Activated CD4-positive, alpha-beta memory T cell treated with anti-CD3 and anti-CD28 coated beads, Interleukin-2, amount 10 ng/mL, durations not matched to agents 7 days and 5 days (primary cell): ENCODE data around the gene GULP1. TPM values are rescaled to one million over a fixed set of nuclear protein-coding genes. Genes with fewer than 3 reads are reported as not detected.

Experiments used
- CTCF ChIA-PET: fragments of 350-600 bp; sonication (Branson Sonifier 250); formaldehyde crosslinking; loops from one replicate; lab custom pipeline; 2021; ENCODE audit warnings: antibody characterized with exemption, inconsistent platforms; lab: Charles Lee
- POLR2A ChIA-PET: fragments of 350-600 bp; sonication (Branson Sonifier 250); formaldehyde crosslinking; loops from one replicate; lab custom pipeline; 2021; ENCODE audit warnings: antibody characterized with exemption; lab: Charles Lee
- DNase-seq: peaks from one replicate; pipeline ENCODE4 v3.0.0-alpha.2; 2020
- H3K27ac Mint-ChIP-seq: one replicate; pipeline ENCODE4 v1.8.0; 2021; ENCODE audit warnings: mild to moderate bottlenecking, mixed read lengths
- H3K27me3 Mint-ChIP-seq: one replicate; pipeline ENCODE4 v1.8.0; 2021; ENCODE audit warnings: mixed read lengths
- H3K36me3 Mint-ChIP-seq: one replicate; pipeline ENCODE4 v1.8.0; 2021; ENCODE audit warnings: low read depth, mixed read lengths
- H3K4me1 Mint-ChIP-seq: one replicate; pipeline ENCODE4 v1.8.0; 2021; ENCODE audit warnings: mixed read lengths
- H3K4me3 Mint-ChIP-seq: one replicate; pipeline ENCODE4 v1.8.0; 2021; ENCODE audit warnings: mild to moderate bottlenecking, mixed read lengths
- H3K9me3 Mint-ChIP-seq: one replicate; pipeline ENCODE4 v1.8.0; 2021; ENCODE audit warnings: mixed read lengths
- total RNA-seq, 2 experiments: library from RNA; stranded (reverse); gene quantifications; one replicate each; pipeline ENCODE4 v1.2.3, GENCODE V29; 2021

GULP1 gene, protein sequence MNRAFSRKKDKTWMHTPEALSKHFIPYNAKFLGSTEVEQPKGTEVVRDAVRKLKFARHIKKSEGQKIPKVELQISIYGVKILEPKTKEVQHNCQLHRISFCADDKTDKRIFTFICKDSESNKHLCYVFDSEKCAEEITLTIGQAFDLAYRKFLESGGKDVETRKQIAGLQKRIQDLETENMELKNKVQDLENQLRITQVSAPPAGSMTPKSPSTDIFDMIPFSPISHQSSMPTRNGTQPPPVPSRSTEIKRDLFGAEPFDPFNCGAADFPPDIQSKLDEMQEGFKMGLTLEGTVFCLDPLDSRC
- total RNA-seq = not detected

- H3K27ac Mint-ChIP-seq = no peak within 1 kb of the TSS
- POLR2A ChIA-PET = no interaction called here
- no peak within 1 kb of the TSS for H3K4me3 Mint-ChIP-seq
- DNase-seq = no peak
- CTCF ChIA-PET = no interaction called here
- H3K36me3 Mint-ChIP-seq = no peaks in the 10 kb centered on the region
- H3K27me3 Mint-ChIP-seq = peaks cover 31% of the 10 kb centered on the region
- no peaks in the 10 kb centered on the region for H3K9me3 Mint-ChIP-seq
- H3K4me1 Mint-ChIP-seq = peaks cover 4% of the 10 kb centered on the region
Observed at GRCh38 chr2:188291617-188292347, at the start of gene GULP1. Gene GULP1 (plus strand): TSS chr2:188291874. CDS start chr2:188477703, 185,829 bp downstream.

DNA sequence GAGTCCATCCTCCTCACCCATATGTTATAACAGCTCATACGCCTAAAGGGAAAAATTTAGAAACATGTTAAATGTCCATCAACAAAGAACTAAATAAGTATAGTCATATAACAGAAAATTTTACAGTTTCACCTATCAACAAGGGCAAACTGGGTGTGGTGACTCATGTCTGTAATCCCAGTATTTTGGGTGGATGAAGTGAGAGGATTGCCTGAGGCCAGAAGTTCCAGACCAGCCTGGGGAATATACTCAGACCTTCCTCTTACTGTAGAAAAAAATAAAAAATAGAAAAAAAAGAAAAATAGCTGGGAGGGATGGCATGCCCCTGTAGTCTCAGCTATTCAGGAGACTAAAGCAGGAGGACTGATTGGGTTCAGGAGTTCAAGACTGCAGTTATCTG lies 48.3 kb upstream of the GULP1 start:
- no peaks in the 10 kb centered on the region for H3K27me3 Mint-ChIP-seq
- H3K27ac Mint-ChIP-seq = no peak overlapping the region
- H3K4me1 Mint-ChIP-seq = no peaks in the 10 kb centered on the region
- DNase-seq = no peak
- CTCF ChIA-PET = no interaction called here
- POLR2A ChIA-PET = no interaction called here
- H3K4me3 Mint-ChIP-seq = no peak overlapping the region
- H3K9me3 Mint-ChIP-seq = peaks cover 2% of the 10 kb centered on the region
- H3K36me3 Mint-ChIP-seq = no peaks in the 10 kb centered on the region

DNA sequence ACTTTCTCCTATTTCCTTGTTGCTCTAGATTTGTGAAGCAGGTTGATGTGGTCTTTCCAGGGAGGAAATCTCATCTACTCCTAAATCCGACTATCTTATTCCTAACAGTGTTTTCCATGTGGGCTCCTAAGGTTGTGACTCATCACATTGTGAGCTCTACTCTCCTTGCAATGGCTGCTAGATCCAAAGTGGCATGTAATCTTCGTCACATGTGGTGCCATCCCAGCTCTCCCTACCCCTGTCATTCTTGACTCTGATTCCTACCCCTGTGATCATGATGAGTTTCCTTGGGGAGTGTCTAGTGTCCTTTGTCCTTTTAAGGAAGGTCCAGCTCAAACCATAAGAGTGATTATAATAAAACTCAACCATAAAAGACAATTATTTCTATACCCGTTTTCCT lies 47.3 kb upstream of the GULP1 start:
- ChIA-PET CTCF (no interaction called here), POLR2A (no interaction called here)
- H3K36me3 Mint-ChIP-seq = no peaks in the 10 kb centered on the region
- no peak for DNase-seq
- no peaks in the 10 kb centered on the region for H3K9me3 Mint-ChIP-seq
- no peaks in the 10 kb centered on the region for H3K27me3 Mint-ChIP-seq
- no peak overlapping the region for H3K27ac Mint-ChIP-seq
- H3K4me1 Mint-ChIP-seq = no peaks in the 10 kb centered on the region
- no peak overlapping the region for H3K4me3 Mint-ChIP-seq

DNA sequence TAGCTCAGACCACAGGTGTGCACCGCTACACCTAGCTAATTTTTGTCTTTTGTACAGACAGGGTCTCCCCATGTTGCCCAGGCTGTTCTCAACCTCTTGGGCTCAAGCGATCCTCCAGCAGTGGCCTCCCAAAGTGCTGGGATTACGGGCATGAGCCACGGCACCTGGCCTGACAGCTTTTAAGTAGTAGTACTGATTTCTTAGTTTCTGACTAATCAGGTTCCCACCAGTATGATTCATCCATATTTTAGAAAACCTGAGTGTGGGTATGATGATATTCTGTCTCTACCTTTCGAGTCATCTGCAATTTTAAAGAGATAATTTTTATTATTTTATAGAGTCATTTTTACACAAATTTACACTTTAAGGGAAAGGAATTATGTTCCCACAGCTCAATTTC lies 46.4 kb upstream of the GULP1 start:
- ChIA-PET POLR2A (no interaction called here), CTCF (interaction anchor here (0.5 kb wide), 1 partner anchor 1378 kb away, joined by 5 read pairs; no protein-coding TSS in a partner anchor)
- DNase-seq = no peak
- Mint-ChIP-seq H3K4me3 (no peak overlapping the region), H3K9me3 (no peaks in the 10 kb centered on the region), H3K27me3 (no peaks in the 10 kb centered on the region), H3K27ac (no peak overlapping the region), H3K36me3 (no peaks in the 10 kb centered on the region), H3K4me1 (no peaks in the 10 kb centered on the region)

- no peaks in the 10 kb centered on the region for H3K36me3 Mint-ChIP-seq
- H3K27me3 Mint-ChIP-seq = no peaks in the 10 kb centered on the region
- no peak overlapping the region for H3K4me3 Mint-ChIP-seq
- no peak for DNase-seq
- H3K9me3 Mint-ChIP-seq = peaks cover 4% of the 10 kb centered on the region
- ChIA-PET POLR2A (no interaction called here), CTCF (no interaction called here)
- H3K4me1 Mint-ChIP-seq = no peaks in the 10 kb centered on the region
- no peak overlapping the region for H3K27ac Mint-ChIP-seq
Observed at GRCh38 chr2:188248513-188248912, 43.2 kb upstream of the GULP1 start.

DNA sequence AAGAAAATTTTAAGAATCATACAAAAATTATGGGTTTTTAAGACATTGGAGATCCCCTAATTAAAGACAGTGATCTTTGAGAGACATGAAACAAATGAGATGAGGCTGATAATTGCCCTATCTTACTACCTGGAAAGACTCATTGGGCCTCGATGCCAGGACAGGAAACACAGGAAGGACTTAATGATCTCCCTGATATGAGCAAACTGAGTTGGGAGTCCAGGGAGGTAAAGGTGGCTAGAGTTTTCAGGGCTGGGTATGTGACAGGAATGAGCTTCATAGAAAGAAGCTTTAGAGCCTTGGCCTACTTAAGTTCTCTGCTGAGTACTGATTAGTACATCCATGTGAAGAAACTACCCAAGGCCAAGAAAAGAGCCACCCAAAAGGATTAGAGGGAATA lies 40.6 kb upstream of the GULP1 start:
- POLR2A ChIA-PET = no interaction called here
- no peak overlapping the region for H3K4me3 Mint-ChIP-seq
- H3K36me3 Mint-ChIP-seq = no peaks in the 10 kb centered on the region
- DNase-seq = no peak
- no peaks in the 10 kb centered on the region for H3K4me1 Mint-ChIP-seq
- H3K9me3 Mint-ChIP-seq = peaks cover 4% of the 10 kb centered on the region
- no peak overlapping the region for H3K27ac Mint-ChIP-seq
- CTCF ChIA-PET = interaction anchor here (0.5 kb wide), 1 partner anchor 171 kb away, joined by 3 read pairs; no protein-coding TSS in a partner anchor
- H3K27me3 Mint-ChIP-seq = no peaks in the 10 kb centered on the region

GRCh38 chr2:188256420-188256819 lies 35.3 kb upstream of the GULP1 start:
- POLR2A ChIA-PET = no interaction called here

DNA sequence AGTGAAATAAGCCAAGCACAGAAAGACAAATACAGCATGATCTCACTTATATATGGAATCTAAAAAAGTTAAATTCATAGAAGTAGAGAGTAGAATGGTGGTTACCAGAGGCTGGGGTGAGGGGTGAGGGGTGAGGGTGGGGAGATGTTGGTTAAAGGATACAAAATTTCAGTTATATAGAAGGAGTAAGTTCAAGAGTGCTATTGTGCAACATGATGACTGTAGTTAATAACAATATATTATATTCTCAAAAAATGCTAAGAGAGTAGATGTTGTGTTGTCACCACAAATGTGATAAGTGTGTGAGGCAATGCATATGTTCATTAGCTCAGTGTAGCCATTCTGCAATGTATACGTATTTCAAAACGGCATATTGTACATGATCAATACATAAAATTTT lies 26.4 kb upstream of the GULP1 start:
- Mint-ChIP-seq H3K9me3 (no peaks in the 10 kb centered on the region), H3K27me3 (no peaks in the 10 kb centered on the region), H3K4me1 (no peaks in the 10 kb centered on the region), H3K27ac (no peak overlapping the region), H3K4me3 (no peak overlapping the region), H3K36me3 (no peaks in the 10 kb centered on the region)
- POLR2A ChIA-PET = no interaction called here
- CTCF ChIA-PET = no interaction called here
- DNase-seq = no peak

More at GRCh38 chr2:188256420-188256819, 35.3 kb upstream of the GULP1 start:
- H3K36me3 Mint-ChIP-seq = no peaks in the 10 kb centered on the region
- no peaks in the 10 kb centered on the region for H3K4me1 Mint-ChIP-seq
- no peaks in the 10 kb centered on the region for H3K27me3 Mint-ChIP-seq
- H3K27ac Mint-ChIP-seq = no peak overlapping the region
- H3K4me3 Mint-ChIP-seq = no peak overlapping the region
- CTCF ChIA-PET = no interaction called here
- peaks cover 4% of the 10 kb centered on the region for H3K9me3 Mint-ChIP-seq
- no peak for DNase-seq

DNA sequence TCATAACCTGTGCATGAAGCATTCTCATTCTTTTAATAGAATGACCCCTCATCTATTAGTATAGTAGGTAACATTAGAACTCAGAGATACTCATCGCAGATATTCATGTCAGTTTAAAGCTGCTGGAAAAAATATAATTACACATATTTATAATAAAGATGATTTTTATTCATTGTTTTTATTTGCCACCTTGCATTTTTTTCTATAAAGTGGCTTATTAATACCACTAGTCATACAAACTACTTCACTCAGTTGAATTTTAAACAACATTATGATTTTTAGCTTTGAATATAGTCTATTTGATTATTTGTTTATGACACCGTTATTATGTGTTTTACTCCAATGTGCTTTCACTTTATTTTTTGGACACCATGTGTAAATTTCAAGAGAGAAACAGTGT lies 23.9 kb upstream of the GULP1 start:
- no peak overlapping the region for H3K4me3 Mint-ChIP-seq
- DNase-seq = no peak
- H3K9me3 Mint-ChIP-seq = no peaks in the 10 kb centered on the region
- no peaks in the 10 kb centered on the region for H3K36me3 Mint-ChIP-seq
- no peaks in the 10 kb centered on the region for H3K27me3 Mint-ChIP-seq
- POLR2A ChIA-PET = no interaction called here
- H3K27ac Mint-ChIP-seq = no peak overlapping the region
- no peaks in the 10 kb centered on the region for H3K4me1 Mint-ChIP-seq
- CTCF ChIA-PET = interaction anchor here (1.3 kb wide), 1 partner anchor 26 kb away, joined by 4 read pairs; no protein-coding TSS in a partner anchor

DNA sequence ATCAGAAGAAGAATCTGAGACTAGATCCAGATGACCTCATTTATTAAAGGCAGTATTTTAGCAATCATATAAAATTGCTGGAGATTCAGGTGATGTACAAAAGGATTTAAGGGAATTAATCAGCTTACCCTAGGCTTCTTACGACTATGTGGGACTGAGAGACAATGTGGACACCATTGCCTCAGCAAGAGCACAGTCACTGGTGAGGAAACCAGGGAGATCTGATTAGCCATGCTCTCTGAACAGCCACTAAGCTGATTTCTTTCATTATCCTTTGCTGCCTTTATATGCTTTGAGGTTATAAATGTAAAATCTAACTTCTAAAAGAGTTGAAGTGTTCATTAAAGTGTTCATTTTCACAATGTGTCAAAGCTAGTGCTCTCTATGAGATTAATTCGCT lies 22.7 kb upstream of the GULP1 start:
- no peak for DNase-seq
- H3K27me3 Mint-ChIP-seq = no peaks in the 10 kb centered on the region
- H3K9me3 Mint-ChIP-seq = no peaks in the 10 kb centered on the region
- no peaks in the 10 kb centered on the region for H3K36me3 Mint-ChIP-seq
- H3K27ac Mint-ChIP-seq = no peak overlapping the region
- H3K4me1 Mint-ChIP-seq = no peaks in the 10 kb centered on the region
- POLR2A ChIA-PET = no interaction called here
- no peak overlapping the region for H3K4me3 Mint-ChIP-seq
- CTCF ChIA-PET = interaction anchor here (0.6 kb wide), 1 partner anchor 20 kb away, joined by 3 read pairs; no protein-coding TSS in a partner anchor

DNA sequence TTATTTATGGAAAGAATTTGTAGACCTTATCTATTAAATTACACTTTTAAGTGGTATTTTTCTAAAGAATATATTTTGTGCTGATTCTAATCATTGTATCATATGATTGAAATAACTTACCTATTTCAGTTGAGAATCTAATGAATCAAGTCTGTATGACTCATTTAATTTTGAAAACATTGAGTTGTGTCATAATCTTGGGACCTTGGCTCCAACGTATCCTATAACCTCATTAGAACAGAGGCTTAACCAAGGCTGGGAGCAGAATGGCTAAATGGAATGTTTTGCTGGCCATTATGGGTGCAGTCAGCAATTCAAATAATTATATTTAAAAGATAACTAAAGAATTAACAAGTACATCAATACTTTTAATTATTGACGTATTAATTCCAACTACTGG lies 19.6 kb upstream of the GULP1 start:
- Mint-ChIP-seq H3K36me3 (no peaks in the 10 kb centered on the region), H3K9me3 (no peaks in the 10 kb centered on the region), H3K4me1 (no peaks in the 10 kb centered on the region), H3K4me3 (no peak overlapping the region), H3K27ac (no peak overlapping the region), H3K27me3 (no peaks in the 10 kb centered on the region)
- POLR2A ChIA-PET = no interaction called here
- CTCF ChIA-PET = no interaction called here
- no peak for DNase-seq

DNA sequence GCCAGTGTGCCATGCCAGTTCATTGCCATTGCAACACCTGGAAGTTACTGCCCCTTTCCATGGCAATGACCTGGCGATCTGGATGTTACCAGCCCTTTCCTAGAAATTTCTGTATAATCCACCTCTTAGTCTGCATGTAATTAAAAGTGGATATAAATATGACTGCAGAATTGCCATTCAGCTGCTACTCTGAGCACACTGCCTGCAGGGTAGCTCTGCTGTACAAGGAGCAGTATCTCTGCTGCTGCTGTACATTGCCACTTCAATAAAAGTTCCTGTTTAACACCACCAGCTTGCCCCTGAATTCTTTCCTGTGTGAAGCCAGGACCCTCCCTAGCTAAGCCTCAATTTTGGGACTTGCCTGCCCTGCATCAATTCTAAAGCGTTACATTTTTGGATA lies 17.4 kb upstream of the GULP1 start:
- DNase-seq = no peak
- Mint-ChIP-seq H3K4me1 (no peaks in the 10 kb centered on the region), H3K4me3 (no peak overlapping the region), H3K9me3 (no peaks in the 10 kb centered on the region), H3K27ac (no peak overlapping the region), H3K36me3 (no peaks in the 10 kb centered on the region), H3K27me3 (no peaks in the 10 kb centered on the region)
- ChIA-PET POLR2A (no interaction called here), CTCF (no interaction called here)

GRCh38 chr2:188276255-188276654 lies 15.4 kb upstream of the GULP1 start:
- no peak for DNase-seq
- Mint-ChIP-seq H3K27me3 (no peaks in the 10 kb centered on the region), H3K4me3 (no peak overlapping the region), H3K4me1 (no peaks in the 10 kb centered on the region), H3K27ac (no peak overlapping the region), H3K36me3 (no peaks in the 10 kb centered on the region), H3K9me3 (no peaks in the 10 kb centered on the region)
- ChIA-PET POLR2A (no interaction called here), CTCF (no interaction called here)
